T-helper 1 cell treated with Interleukin-12 subunit alpha and Interleukin-12 subunit beta and Interleukin-4 antibody, amounts not matched to agents 30 ng/mL and 1 ng/mL, for 36 hours (primary cell): ENCODE measurements around the gene SOS1. TPM values are rescaled to one million over a fixed set of nuclear protein-coding genes. Genes with fewer than 3 reads are reported as not detected.
"Not testable (repeated sequence)": the region's sequence is repeated elsewhere in the genome, so short reads cannot be mapped to it uniquely, and the experiment has no call there.

Experiments used
- intact Hi-C: fragments of 100-400 bp; cut with micrococcal nuclease; formaldehyde crosslinking; loops from one replicate; pipeline ENCODE4 v1.15.1; 2024
- total RNA-seq: library from RNA; stranded (reverse); gene quantifications from 2 replicates; pipeline ENCODE4 v1.2.3, GENCODE V29; 2022

SOS1 gene
- total RNA-seq, 1 donor from 2014 or later, result 283 TPM

DNA sequence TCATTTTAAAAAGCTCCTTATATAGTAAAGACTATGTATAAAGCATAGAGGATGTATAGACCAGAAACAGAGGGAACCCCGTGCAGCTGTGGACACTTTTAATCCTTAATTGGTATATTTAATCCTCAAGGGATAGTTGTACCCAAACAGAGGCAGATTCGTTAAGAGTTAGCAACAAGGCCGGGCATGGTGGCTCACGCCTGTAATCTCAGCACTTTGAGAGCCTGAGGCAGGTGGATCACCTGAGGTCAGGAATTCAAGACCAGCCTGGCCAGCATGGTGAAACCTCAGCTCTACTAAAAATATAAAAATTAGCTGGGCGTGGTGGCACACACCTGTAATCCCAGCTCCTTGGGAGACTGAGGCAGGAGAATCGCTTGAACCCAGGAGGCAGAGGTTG is 184.3 kb downstream of the SOS1 start:
- intact Hi-C loops, result not testable (repeated sequence)

- intact Hi-C loops, result no loop called here
These were observed 185.2 kb downstream of the SOS1 start for GRCh38 chr2:38935568-38936172.

- intact Hi-C loops, result no loop called here
These were observed 186.1 kb downstream of the SOS1 start for GRCh38 chr2:38934742-38935141.

DNA sequence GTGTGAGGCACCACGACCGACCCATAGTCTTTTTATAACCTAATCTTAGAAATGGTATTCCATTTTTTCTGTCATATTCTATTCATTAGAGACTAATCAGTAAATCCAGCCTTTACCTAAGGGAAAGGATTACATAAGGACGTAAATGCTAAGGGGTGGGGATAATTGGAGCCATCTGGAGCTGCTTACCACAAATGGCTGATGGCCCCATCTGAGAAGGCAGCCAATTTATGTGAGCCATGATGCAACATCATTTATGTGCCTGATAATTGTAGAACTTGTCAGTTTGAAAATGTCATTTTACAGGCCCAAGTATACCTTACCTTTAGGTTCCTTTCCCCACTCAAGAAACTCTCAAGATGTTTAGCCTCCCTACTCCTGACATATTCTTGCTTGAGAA is 187.2 kb downstream of the SOS1 start:
- intact Hi-C loops, result no loop called here

GRCh38 chr2:38932586-38932985 is 188.3 kb downstream of the SOS1 start:
- intact Hi-C loops, result no loop called here

Other genes with a start within 250 kb of the SOS1 start
- 17.7 and 20.0 TPM in 2 replicates for gene DHX57, start 245.1 kb downstream of the SOS1 start, total RNA-seq
- gene MORN2, start 245.1 kb downstream of the SOS1 start, total RNA-seq, result 1.7 and 1.8 TPM in 2 replicates
- 0.12 TPM in 1 of 2 replicates, not detected in the other for gene ARHGEF33, start 231.2 kb downstream of the SOS1 start, total RNA-seq
- 0.54 TPM in 2 replicates for gene CDKL4, start 122.9 kb upstream of the SOS1 start, total RNA-seq